ENCODE results near the gene SPEF2.

Gene SPEF2

DNA sequence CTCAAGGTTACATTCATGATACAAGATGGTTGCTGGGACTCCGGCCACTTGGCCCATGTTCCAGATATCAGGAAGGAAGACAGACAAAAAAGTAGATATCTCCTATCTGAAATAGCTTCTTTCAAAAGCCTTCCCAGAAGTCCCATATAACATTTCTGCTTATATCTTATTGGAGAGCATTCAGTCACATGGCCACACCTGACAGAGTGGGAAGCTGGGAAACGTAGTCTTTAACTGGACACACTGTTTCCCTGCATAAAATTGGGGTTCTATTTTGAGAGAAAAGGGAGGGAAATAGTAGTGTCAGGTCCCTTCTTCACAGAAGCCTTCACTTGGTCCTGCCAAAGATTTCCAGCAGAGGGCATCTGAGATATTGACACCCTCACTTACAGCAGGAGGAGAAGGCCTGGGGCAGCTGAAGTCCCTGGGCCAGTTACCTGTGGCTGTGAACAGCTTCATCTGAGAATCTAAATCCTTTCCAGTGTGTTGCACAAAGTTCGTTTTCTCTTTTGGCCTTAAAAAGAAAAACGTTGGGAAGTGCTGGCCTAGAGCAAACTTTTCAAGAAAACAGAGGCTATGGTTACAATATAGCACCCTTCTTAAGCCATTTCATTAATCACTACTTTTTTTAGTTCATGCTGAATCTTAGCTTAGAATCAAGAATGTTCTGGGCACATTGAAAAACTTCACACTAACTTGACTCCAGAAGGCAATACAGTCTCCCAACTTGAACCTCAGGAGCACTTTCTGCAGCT lies 33.5 kb downstream of the SPEF2 start:
- H3K9ac ChIP-seq (ENCODE audit: low read length) = peak overlapping the region; percentile 24; the same call in 1 of the 2 replicates
- H3K4me1 ChIP-seq (ENCODE audit: insufficient read depth, low read length, severe bottlenecking) = peaks cover 32% of the 10 kb centered on the region
- no peaks in the 10 kb centered on the region for H3K36me3 ChIP-seq (ENCODE audit: insufficient read depth, low read length)
- no peaks in the 10 kb centered on the region for H3K27me3 ChIP-seq (ENCODE audit: insufficient read depth, low read length)
- no peaks in the 10 kb centered on the region for H4K20me1 ChIP-seq (ENCODE audit: insufficient read depth, low read length)
- H3K79me2 ChIP-seq (ENCODE audit: insufficient read depth, low read length) = no peaks in the 10 kb centered on the region
- H3K4me3 ChIP-seq (ENCODE audit: low read depth, low read length, poor library complexity, severe bottlenecking) = no peak overlapping the region
- TF ChIP-seq, protein P1, sequence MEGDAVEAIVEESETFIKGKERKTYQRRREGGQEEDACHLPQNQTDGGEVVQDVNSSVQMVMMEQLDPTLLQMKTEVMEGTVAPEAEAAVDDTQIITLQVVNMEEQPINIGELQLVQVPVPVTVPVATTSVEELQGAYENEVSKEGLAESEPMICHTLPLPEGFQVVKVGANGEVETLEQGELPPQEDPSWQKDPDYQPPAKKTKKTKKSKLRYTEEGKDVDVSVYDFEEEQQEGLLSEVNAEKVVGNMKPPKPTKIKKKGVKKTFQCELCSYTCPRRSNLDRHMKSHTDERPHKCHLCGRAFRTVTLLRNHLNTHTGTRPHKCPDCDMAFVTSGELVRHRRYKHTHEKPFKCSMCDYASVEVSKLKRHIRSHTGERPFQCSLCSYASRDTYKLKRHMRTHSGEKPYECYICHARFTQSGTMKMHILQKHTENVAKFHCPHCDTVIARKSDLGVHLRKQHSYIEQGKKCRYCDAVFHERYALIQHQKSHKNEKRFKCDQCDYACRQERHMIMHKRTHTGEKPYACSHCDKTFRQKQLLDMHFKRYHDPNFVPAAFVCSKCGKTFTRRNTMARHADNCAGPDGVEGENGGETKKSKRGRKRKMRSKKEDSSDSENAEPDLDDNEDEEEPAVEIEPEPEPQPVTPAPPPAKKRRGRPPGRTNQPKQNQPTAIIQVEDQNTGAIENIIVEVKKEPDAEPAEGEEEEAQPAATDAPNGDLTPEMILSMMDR (IDR thresholded peaks at IDR 0.05; ENCODE audit: low read length) = peak; percentile 83
- TF ChIP-seq EZH2 (IDR thresholded peaks at IDR 0.05; ENCODE audit: borderline replicate concordance, low read length) = no peak
- peak overlapping the region; percentile 67 for H3K27ac ChIP-seq (ENCODE audit: low read depth, low read length, poor library complexity, severe bottlenecking)
- no peaks in the 10 kb centered on the region for H3F3A ChIP-seq (ENCODE audit: insufficient read depth, low read length)
- no peaks in the 10 kb centered on the region for H3K9me2 ChIP-seq (ENCODE audit: low read depth, low read length)
- peak overlapping the region; percentile 15; the same call in 1 of the 2 replicates for H2AFZ ChIP-seq (ENCODE audit: low read length)
- H3K4me2 ChIP-seq (ENCODE audit: low read length) = no peak overlapping the region
- H3K9me3 ChIP-seq (ENCODE audit: low read length) = no peaks in the 10 kb centered on the region

GRCh38 chr5:35656721-35657120 lies 39.1 kb downstream of the SPEF2 start:
- no peaks in the 10 kb centered on the region for H3K36me3 ChIP-seq (ENCODE audit: insufficient read depth, low read length)
- no peak overlapping the region for H3K4me2 ChIP-seq (ENCODE audit: low read length)
- H3K79me2 ChIP-seq (ENCODE audit: insufficient read depth, low read length) = no peaks in the 10 kb centered on the region
- H3K9me3 ChIP-seq (ENCODE audit: low read length) = no peaks in the 10 kb centered on the region
- no peaks in the 10 kb centered on the region for H3K27me3 ChIP-seq (ENCODE audit: insufficient read depth, low read length)
- no peak overlapping the region for H3K27ac ChIP-seq (ENCODE audit: low read depth, low read length, poor library complexity, severe bottlenecking)
- no peak overlapping the region for H3K9ac ChIP-seq (ENCODE audit: low read length)
- no peak overlapping the region for H3K4me3 ChIP-seq (ENCODE audit: low read depth, low read length, poor library complexity, severe bottlenecking)
- H3K9me2 ChIP-seq (ENCODE audit: low read depth, low read length) = no peaks in the 10 kb centered on the region
- no peak overlapping the region for H2AFZ ChIP-seq (ENCODE audit: low read length)
- H3K4me1 ChIP-seq (ENCODE audit: insufficient read depth, low read length, severe bottlenecking) = peaks cover 32% of the 10 kb centered on the region
- no peaks in the 10 kb centered on the region for H3F3A ChIP-seq (ENCODE audit: insufficient read depth, low read length)
- H4K20me1 ChIP-seq (ENCODE audit: insufficient read depth, low read length) = no peaks in the 10 kb centered on the region
- no peak for TF ChIP-seq EZH2 (IDR thresholded peaks at IDR 0.05; ENCODE audit: borderline replicate concordance, low read length)
- TF ChIP-seq, protein P1 (IDR thresholded peaks at IDR 0.05; ENCODE audit: low read length) = no peak

- no peak overlapping the region for H2AFZ ChIP-seq (ENCODE audit: low read length)
- no peak overlapping the region for H3K4me3 ChIP-seq (ENCODE audit: low read depth, low read length, poor library complexity, severe bottlenecking)
- no peaks in the 10 kb centered on the region for H3K9me2 ChIP-seq (ENCODE audit: low read depth, low read length)
- H3K4me2 ChIP-seq (ENCODE audit: low read length) = no peak overlapping the region
- no peak overlapping the region for H3K27ac ChIP-seq (ENCODE audit: low read depth, low read length, poor library complexity, severe bottlenecking)
- no peaks in the 10 kb centered on the region for H3K27me3 ChIP-seq (ENCODE audit: insufficient read depth, low read length)
- no peaks in the 10 kb centered on the region for H3F3A ChIP-seq (ENCODE audit: insufficient read depth, low read length)
- no peak for TF ChIP-seq EZH2 (IDR thresholded peaks at IDR 0.05; ENCODE audit: borderline replicate concordance, low read length)
- TF ChIP-seq, protein P1 (IDR thresholded peaks at IDR 0.05; ENCODE audit: low read length) = peak; percentile 39; the same call in 1 of the 2 replicates
- H3K9ac ChIP-seq (ENCODE audit: low read length) = no peak overlapping the region
- H3K79me2 ChIP-seq (ENCODE audit: insufficient read depth, low read length) = no peaks in the 10 kb centered on the region
- H3K9me3 ChIP-seq (ENCODE audit: low read length) = no peaks in the 10 kb centered on the region
- no peaks in the 10 kb centered on the region for H3K36me3 ChIP-seq (ENCODE audit: insufficient read depth, low read length)
- no peaks in the 10 kb centered on the region for H4K20me1 ChIP-seq (ENCODE audit: insufficient read depth, low read length)
- H3K4me1 ChIP-seq (ENCODE audit: insufficient read depth, low read length, severe bottlenecking) = peaks cover 23% of the 10 kb centered on the region
These were observed 40.2 kb downstream of the SPEF2 start for GRCh38 chr5:35657877-35658276.
